Mucosa of descending colon (tissue), 3 donors: Measurements from ENCODE around the gene KIDINS220. TPM values are rescaled to one million over a fixed set of nuclear protein-coding genes. Genes with fewer than 3 reads are reported as not detected.

ENCODE experiments used
- ATAC-seq: fragments of 200-7000 bp; cut with Tn5 transposase; one replicate; pipeline ENCODE4 v1.9.1; 2020; ENCODE audit warnings: mild to moderate bottlenecking, moderate library complexity
- DNase-seq, 3 donors: peaks; one replicate each; pipeline ENCODE4 v3.0.0-alpha.2; 2020
- H3K36me3 ChIP-seq: fragments of 200-600 bp; one replicate; pipeline ENCODE4 v1.8.0; 2021; ENCODE audit warnings: low read depth, mild to moderate bottlenecking
- H3K4me1 ChIP-seq: fragments of 200-600 bp; one replicate; pipeline ENCODE4 v1.8.0; 2021; ENCODE audit warnings: low read depth, mild to moderate bottlenecking
- H3K4me3 ChIP-seq: fragments of 200-600 bp; one replicate; pipeline ENCODE4 v1.8.0; 2021; ENCODE audit warnings: mild to moderate bottlenecking
- H3K9me3 ChIP-seq: fragments of 200-600 bp; one replicate; pipeline ENCODE4 v1.8.0; 2021; ENCODE audit warnings: mild to moderate bottlenecking
- intact Hi-C, 2 donors: fragments of 100-400 bp; cut with DNase I in 1 of 2; cut with micrococcal nuclease in 1 of 2; formaldehyde crosslinking; loops; one replicate each; pipeline versions ENCODE4 v1.11.0 to v1.11.1; 2022; cut with DNase I, micrococcal nuclease
- total RNA-seq, 3 donors: library from RNA; stranded (reverse); fragmentation: NEBNext Ultra II Directional in 2 of 3; extraction: Animal tissue kit (Norgen Biotek cat#: 25700) in 2 of 3; gene quantifications; one replicate each; pipeline versions ENCODE4 v1.2.1 to v1.2.4, GENCODE V29; 2021 to 2023
- TF ChIP-seq, protein P1 (sequence below): fragments of 200-600 bp; IDR thresholded peaks from one replicate; pipeline ENCODE4 v1.8.0; 2022; ENCODE audit warnings: antibody characterized with exemption, mild to moderate bottlenecking
- donor health status: DM: no; HTN: no; CAD: no; lungs with moderate emphysema.
- donor health status: DM: no; HTN: no; CAD: no.
- donor health status: DM: no; HTN: yes; CAD: no.

KIDINS220 gene
- total RNA-seq, 3 donors from 2014 or later: 54.8 to 69.6 (median 55.9) TPM

DNA sequence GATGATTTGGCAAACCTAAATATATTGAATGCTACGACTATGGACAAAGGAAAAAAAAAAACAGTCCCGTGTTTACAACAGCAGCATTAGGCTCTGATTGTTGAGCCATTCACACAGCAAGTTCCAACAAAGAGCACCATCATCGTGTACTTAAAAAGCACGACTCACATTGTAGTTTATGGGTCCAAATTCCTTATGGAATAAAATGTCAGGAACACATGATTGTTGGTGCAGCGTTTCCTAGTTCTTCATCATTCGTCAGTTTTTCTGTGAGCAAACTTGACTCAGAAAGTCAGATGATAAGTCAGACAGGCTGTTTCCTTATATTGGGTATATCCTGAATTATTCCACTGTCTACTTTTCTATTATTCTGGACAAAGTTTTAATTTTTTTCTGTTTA is 10.0 kb upstream of the KIDINS220 start:
- H3K4me1 ChIP-seq: no peaks in the 10 kb centered on the region
- TF ChIP-seq, protein P1, sequence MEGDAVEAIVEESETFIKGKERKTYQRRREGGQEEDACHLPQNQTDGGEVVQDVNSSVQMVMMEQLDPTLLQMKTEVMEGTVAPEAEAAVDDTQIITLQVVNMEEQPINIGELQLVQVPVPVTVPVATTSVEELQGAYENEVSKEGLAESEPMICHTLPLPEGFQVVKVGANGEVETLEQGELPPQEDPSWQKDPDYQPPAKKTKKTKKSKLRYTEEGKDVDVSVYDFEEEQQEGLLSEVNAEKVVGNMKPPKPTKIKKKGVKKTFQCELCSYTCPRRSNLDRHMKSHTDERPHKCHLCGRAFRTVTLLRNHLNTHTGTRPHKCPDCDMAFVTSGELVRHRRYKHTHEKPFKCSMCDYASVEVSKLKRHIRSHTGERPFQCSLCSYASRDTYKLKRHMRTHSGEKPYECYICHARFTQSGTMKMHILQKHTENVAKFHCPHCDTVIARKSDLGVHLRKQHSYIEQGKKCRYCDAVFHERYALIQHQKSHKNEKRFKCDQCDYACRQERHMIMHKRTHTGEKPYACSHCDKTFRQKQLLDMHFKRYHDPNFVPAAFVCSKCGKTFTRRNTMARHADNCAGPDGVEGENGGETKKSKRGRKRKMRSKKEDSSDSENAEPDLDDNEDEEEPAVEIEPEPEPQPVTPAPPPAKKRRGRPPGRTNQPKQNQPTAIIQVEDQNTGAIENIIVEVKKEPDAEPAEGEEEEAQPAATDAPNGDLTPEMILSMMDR: no peak
- no peaks in the 10 kb centered on the region for H3K9me3 ChIP-seq
- no peaks in the 10 kb centered on the region for H3K36me3 ChIP-seq
- peak; percentile 81 for ATAC-seq
- H3K4me3 ChIP-seq: no peak overlapping the region
- intact Hi-C loops: no loop called here
- DNase-seq: no peak

DNA sequence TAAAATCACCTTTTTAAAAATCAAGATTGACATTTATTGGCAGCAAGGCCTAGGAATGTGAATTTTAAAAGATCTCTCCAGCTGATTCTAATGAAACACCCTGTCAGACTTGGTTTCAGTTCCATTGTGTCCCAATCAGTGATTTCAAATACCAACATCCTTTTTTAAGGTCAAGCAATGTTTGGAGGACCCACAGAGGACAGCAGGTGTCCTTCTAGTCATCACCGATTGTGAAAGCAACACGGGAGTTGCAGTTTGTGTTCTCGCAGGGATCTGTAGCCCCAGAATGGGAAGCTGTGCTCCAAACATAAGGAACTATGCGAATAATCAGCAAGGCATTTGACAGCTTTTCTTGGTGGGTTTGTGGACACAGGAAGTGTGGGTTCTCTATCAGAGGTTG is 4.5 kb upstream of the KIDINS220 start:
- intact Hi-C loops: no loop called here

DNA sequence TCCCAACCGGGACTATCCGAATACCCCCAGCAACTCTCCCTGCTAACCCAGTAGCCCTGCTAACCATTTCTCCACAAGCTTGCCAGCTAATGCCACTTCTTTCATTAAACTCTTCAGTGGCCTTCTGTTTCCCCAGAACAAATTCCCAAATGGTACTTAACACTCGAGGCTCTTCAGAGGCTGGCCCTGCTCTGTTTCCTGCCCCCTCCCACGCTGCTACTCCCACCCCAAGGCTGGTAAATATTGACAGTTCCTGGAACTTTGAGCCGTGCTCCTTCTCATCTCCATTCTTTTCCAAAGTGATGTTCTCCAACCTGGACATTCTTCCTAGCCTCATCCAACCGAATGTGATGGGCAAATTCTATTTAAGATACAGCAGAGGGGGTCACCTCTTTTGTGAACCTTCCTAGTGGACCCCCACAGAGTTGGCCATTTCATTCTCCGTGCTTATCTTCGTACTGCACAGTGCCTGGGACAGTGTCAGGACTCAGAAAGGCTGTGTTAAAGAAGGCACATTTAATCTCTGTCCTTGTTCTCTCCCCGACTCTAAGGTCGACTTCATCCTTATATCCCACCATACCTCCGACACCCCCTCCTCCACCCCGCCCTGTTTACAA is 3.2 kb upstream of the KIDINS220 start:
- TF ChIP-seq, protein P1: no peak
- H3K9me3 ChIP-seq: no peaks in the 10 kb centered on the region
- DNase-seq (no peak), ATAC-seq (no peak)
- intact Hi-C loops: no loop called here
- no peaks in the 10 kb centered on the region for H3K36me3 ChIP-seq
- H3K4me1 ChIP-seq: peaks cover 10% of the 10 kb centered on the region
- H3K4me3 ChIP-seq: no peak overlapping the region

More for the DNA sequence above, 4.5 kb upstream of the KIDINS220 start:
- no peaks in the 10 kb centered on the region for H3K4me1 ChIP-seq
- H3K36me3 ChIP-seq: no peaks in the 10 kb centered on the region
- ATAC-seq (no peak), DNase-seq (no peak)
- H3K4me3 ChIP-seq: no peak overlapping the region
- TF ChIP-seq, protein P1: no peak
- no peaks in the 10 kb centered on the region for H3K9me3 ChIP-seq

DNA sequence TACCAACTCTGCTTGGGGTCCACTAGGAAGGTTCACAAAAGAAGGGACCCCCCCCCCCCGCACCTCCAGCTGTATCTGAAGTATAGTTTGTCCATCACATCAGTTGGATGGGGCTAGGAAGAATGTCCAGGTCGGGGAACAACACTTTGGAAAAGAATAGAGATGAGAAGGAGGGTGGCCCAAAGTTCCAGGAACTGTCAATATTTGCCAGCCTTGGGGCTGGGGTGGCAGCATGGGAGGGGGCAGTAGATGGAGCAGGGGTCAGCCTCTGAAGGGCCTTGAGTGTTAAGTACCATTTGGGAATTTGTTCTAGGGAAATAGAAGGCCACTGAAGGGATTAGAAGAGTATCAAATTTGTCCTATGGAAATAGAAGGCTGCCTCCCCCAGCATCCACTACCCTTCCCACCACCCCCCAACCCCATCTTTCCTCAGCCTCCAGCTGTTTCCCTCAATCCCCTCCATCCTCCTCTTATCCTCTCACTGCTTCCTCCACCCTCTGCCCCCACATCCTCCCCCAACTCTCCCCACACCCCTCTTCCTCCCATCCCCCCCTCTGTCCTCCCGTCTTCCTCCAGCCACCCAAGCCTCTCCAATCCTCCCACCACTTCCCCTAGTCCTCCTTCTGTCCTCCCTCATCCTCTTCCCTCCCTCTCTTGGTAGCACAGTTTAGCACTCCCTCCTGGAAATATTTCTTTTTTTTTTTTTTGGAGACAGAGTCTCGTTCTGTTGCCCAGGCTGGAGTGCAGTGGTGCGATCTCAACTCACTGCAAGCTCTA is 2.0 kb upstream of the KIDINS220 start:
- TF ChIP-seq, protein P1: no peak
- Histone ChIP-seq H3K4me1 (peaks cover 21% of the 10 kb centered on the region), H3K4me3 (no peak overlapping the region), H3K9me3 (no peaks in the 10 kb centered on the region), H3K36me3 (no peaks in the 10 kb centered on the region)
- intact Hi-C loops: no loop called here
- no peak for DNase-seq
- no peak for ATAC-seq

DNA sequence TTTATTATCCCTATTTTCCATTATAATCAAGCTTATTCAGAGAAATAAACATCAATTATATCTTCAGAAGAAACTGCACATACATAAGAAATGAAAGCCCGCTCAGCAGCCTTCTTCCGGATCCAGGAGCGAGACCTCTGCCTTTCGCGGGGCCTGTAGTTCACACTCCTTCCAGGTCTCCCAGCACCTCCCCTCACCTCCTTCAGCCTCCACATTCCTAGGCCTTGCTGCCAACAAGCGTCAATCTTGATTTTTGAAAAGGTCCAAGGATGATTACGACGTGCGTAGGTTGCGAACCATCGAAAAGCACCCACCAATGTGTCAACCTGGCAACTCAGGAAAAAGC is 355 bp upstream of the KIDINS220 start:
- Histone ChIP-seq H3K36me3 (no peaks in the 10 kb centered on the region), H3K4me1 (peaks cover 21% of the 10 kb centered on the region), H3K4me3 (no peak overlapping the region), H3K9me3 (no peaks in the 10 kb centered on the region)
- ATAC-seq: no peak
- TF ChIP-seq, protein P1: no peak
- intact Hi-C loops: no loop called here
- peak in 1 of 3 donors; percentile 37 for DNase-seq
